ENCODE measurements around the gene CNPY4.

The CNPY4 gene

GRCh38 chr7:100085515-100085914 lies 33.9 kb upstream of the CNPY4 start:
- no peak for TF ChIP-seq CTCF (IDR thresholded peaks at IDR 0.05; ENCODE audit: low read depth, low read length, missing control alignments)
- DNase-seq (ENCODE audit: extremely low read depth, low read depth) = no peak
- no peak overlapping the region for H3K4me3 ChIP-seq (replicated peaks; ENCODE audit: low read depth, low read length)

GRCh38 chr7:100087055-100087750 lies 32.2 kb upstream of the CNPY4 start:
- TF ChIP-seq CTCF (IDR thresholded peaks at IDR 0.05; ENCODE audit: low read depth, low read length, missing control alignments) = no peak
- no peak overlapping the region for H3K4me3 ChIP-seq (replicated peaks; ENCODE audit: low read depth, low read length)
- peak; percentile 97 for DNase-seq (ENCODE audit: extremely low read depth, low read depth)

- H3K4me3 ChIP-seq (replicated peaks; ENCODE audit: low read depth, low read length) = peak overlapping the region; percentile 93
- DNase-seq (ENCODE audit: extremely low read depth, low read depth) = no peak
- TF ChIP-seq CTCF (IDR thresholded peaks at IDR 0.05; ENCODE audit: low read depth, low read length, missing control alignments) = no peak
Measured at GRCh38 chr7:100088095-100088620, 31.3 kb upstream of the CNPY4 start.

- peak within 1 kb of the TSS; percentile 93 for H3K4me3 ChIP-seq (replicated peaks; ENCODE audit: low read depth, low read length)
- no peak for TF ChIP-seq CTCF (IDR thresholded peaks at IDR 0.05; ENCODE audit: low read depth, low read length, missing control alignments)
- no peak for DNase-seq (ENCODE audit: extremely low read depth, low read depth)
Measured at GRCh38 chr7:100088621-100089457, 30.6 kb upstream of the CNPY4 start, which contains the start of gene COPS6. Gene COPS6 (plus strand): TSS chr7:100088969. CDS start chr7:100088991, 22 bp downstream.

GRCh38 chr7:100089458-100090196 lies 29.8 kb upstream of the CNPY4 start:
- TF ChIP-seq CTCF (IDR thresholded peaks at IDR 0.05; ENCODE audit: low read depth, low read length, missing control alignments) = no peak
- no peak for DNase-seq (ENCODE audit: extremely low read depth, low read depth)
- H3K4me3 ChIP-seq (replicated peaks; ENCODE audit: low read depth, low read length) = peak overlapping the region; percentile 93
